SIG-M5 treated with dmso at 0.1 percent for 504 hours (cell line): ENCODE results near the gene RPE.

Experiments used
- DNase-seq: peaks from one replicate; lab custom pipeline; 2025; ENCODE audit not compliant: unreplicated experiment; lab: John Stamatoyannopoulos, UW

RPE gene

GRCh38 chr2:210000464-210001324, 1.7 kb upstream of the RPE start:
- no peak for DNase-seq

GRCh38 chr2:210003359-210003758, 921 bp downstream of the RPE start:
- peak; percentile 95 for DNase-seq

DNA sequence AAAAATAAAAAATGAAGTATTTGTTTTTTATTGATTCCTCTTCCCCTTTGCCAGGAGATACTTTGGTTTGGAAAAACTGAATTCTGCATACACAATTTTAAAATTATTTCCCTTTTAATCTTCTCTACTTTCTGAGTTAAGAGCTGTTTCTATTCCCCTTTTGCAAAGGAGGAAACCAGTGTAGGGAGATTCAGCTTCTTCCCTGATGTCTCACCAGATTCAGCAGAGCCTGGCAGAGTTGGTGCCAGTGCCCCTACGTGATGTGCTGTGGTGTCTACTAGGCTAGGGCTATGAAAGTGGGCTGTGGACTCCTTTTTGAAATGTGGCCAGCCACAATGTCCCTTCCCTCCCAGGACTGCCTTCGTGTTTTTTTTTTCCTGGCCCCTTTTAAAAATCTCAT, 2.4 kb downstream of the RPE start:
- peak; percentile 56 for DNase-seq

GRCh38 chr2:210007895-210008294, 5.5 kb downstream of the RPE start:
- DNase-seq, result peak; percentile 25

- DNase-seq, result no peak
These were observed 6.7 kb downstream of the RPE start for GRCh38 chr2:210009126-210009525.

DNA sequence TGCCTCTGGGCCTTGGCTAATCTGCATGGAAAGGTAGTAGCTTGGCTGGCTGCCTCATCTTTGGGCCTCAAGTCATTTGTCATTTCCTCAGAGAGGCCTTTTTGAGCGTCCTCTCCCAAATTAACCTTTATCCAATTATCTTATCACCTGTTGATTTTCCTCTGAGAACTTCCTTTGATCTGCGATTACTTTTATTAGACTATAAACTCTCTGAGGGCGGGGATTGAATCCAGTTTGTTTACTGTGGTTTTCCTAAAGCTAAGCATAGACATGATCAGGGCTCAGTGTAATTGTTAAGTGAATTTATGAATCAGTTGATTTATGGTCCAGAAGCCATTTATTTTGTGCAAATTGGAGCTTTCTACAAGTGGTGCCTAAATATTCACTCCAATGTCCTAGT, 7.5 kb downstream of the RPE start:
- DNase-seq, result no peak

DNA sequence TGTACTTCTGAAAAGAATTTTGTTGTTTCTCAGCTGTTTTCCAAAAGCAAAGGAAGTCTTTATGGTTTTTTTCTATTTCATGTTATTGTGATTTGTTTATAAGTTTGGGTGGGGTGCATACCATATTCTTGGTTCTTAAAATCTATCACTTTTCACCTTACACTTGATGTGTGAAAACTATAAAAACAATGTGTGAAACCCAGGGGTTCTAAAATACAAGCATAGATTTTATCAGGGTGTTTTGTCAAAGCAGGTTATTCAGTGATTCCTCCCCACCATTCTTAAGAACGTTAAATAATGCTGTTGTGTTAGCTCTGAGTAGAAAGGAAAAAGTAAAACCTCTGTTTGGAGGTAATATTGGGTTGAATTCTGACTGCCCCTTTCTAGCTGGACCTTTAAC, 17.7 kb downstream of the RPE start:
- DNase-seq, result no peak

DNA sequence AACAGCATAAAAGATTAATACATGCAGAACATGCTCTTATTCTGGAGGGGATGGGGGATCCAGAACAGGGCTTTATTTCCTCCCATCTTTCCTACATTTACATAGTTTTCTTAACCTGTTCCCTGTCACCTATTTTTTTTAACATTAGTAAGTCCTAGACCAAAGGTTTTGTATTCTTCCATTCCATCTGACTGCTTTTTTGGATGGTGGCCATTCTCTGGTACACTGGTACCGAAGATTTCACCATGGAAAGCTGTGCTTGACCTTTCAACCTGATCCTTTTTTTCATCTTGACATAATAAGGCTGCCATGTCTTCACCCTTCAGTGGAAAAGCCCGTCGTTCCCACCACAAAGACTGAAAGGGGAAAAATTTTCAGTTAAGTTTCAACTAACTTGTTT, 20.4 kb downstream of the RPE start:
- DNase-seq, result no peak

- DNase-seq, result no peak
These were observed 25.2 kb downstream of the RPE start for GRCh38 chr2:210027608-210028007.

DNA sequence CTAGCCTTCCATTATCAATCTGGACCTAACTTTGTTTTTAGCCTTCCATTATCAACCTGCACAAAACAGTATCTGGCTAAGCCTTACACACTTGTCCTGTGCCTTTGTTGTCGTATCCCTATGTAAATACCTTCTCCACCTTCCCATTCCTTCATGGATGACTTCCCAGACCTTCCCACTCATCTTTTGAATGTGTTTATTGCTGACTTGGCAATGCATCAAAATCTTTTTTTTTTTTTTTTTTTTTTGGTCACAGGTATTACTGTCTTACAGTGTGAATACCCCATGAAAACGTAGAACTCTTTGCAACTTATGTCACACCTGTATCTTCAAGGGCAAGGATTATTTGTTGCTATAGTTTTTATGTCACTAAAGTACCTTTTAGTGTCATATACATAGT, 25.7 kb downstream of the RPE start:
- DNase-seq, result no peak

GRCh38 chr2:210034087-210034683, 31.7 kb downstream of the RPE start:
- no peak for DNase-seq

DNA sequence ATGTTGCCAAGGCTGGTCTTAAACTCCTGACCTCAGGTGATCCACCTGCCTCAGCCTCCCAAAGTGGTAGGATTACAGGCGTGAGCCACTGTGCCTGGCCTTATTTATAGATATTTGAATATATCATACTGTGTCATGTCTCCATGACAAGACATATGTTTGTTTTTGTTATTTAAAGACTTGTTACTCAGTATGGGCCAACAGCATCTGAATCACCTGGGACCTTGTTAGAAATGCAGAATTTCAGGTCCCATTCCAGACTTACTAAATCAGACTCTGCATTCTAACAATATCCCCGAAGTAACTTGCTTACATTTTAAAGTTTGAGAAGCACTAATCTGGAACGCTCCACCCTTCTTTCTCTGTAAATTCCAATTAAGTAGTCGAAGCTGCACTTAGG, 33.2 kb downstream of the RPE start:
- DNase-seq, result no peak

DNA sequence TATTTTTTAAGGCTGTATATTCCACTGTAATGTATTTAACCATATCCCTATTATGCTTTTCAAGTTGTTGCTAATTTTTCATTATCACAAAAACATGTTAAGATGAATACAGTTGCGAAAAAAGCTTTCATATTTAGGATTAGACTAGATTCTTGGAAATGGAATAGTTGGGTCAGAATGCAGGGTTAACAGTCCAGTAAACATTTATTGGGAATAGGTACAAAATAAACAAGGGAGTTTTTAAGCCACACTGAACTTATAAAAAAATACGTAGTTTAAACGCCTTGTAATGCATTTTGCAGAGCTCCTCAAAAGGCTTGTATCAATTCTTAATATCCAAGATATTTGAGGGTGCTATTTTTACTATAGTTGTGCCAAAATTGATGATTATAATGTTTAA, 35.6 kb downstream of the RPE start:
- no peak for DNase-seq

DNA sequence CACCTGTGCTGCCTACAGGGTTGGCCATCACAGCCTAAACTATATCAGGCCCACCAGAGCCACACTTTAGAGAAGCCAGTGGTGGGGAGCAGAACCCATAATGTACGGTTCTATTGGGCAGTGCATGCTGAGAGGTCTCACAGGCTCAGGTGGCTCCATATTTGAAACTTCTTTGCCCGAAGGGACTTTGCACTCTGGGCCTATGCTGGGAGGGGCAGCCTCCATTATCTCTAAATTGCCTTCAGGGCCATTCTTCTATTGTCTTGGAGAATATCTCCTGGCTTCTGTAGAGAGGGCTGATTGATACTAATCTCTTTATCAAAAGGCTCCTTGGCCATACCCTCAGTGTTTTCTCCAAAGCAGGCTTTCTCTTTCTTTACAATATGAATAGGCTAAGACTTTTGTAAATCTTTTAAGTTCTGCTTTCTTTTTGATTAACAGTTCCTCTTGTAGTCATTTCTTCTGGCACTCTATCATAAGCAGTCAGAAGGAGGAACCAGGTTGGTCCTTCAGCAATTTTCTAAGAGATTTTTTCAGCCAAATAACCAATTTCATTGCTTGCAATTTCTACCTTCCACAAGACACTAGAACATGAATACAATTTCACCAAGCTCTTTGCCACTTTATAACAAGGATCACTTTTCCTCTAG, 44.5 kb downstream of the RPE start:
- peak; percentile 37 for DNase-seq

DNA sequence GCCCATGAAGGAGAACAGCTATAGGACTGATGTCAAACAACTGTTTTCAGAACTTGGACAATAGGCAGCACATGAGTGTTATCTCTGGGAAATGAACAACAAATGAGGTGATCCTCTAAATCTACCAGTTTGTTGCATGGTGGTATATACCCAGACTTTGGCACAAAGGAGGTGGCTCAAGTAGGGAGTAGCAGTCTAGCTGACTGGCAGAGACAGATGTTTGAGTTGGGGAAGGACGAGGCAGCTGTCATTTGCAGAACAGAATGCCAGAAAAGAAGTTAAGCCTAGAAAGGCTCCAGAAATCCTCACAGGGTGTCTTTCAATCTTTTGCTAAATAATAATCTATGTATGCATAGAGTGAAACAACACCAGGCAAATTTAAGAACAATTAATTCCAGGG, 47.4 kb downstream of the RPE start:
- DNase-seq, result no peak

- no peak for DNase-seq
These were observed 48.4 kb downstream of the RPE start for GRCh38 chr2:210050885-210051284.

GRCh38 chr2:210054696-210055095, 52.3 kb downstream of the RPE start:
- DNase-seq, result no peak

DNA sequence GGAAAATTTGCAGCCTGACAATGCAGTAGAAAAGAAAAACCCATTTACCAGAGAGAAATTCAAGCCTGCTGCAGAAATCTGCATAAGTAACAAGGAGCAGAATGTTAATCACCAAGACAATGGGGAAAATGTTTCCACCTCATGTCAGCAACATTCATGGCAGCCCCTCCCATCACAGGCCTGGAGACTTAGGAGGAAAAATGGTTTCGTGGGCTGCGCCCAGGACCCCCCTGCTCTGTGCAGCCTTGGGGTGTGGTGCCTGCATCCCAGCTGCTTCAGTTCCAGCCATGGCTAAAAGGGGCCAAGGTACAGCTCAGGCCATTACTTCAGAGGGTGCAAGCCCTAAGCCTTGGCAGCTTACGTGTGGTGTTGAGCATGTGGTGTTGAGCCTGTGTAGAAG, 53.4 kb downstream of the RPE start:
- no peak for DNase-seq

DNA sequence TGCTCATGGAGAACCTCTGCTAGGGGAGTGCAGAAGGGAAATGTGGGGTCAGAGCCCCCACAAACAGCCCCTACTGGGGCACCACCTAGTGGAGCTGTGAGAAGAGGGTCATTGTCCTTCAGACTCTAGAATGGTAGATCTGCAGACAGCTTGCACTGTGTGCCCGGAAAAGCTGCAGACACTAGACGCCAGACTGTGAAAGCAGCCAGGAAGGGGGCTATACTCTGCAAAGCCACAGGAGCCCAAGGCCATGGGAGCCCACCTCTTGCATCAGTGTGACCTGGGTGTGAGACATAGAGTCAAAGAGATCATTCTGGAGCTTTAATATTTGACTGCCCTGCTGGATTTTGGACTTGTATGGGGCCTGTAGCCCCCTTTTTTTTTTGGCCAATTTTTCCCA, 60.9 kb downstream of the RPE start:
- DNase-seq, result no peak
